GM18868 (cell line): Measurements from ENCODE around the gene MROH8.
"Not testable (repeated sequence)": the region's sequence is repeated elsewhere in the genome, so short reads cannot be mapped to it uniquely, and the experiment has no call there.

ENCODE experiments used
- ATAC-seq: cut with Tn5 transposase; IDR thresholded peaks from one replicate; pipeline ENCODE4 v1.9.1; 2021; ENCODE audit warnings: mild to moderate bottlenecking, moderate library complexity; ENCODE audit not compliant: unreplicated experiment

Gene MROH8

DNA sequence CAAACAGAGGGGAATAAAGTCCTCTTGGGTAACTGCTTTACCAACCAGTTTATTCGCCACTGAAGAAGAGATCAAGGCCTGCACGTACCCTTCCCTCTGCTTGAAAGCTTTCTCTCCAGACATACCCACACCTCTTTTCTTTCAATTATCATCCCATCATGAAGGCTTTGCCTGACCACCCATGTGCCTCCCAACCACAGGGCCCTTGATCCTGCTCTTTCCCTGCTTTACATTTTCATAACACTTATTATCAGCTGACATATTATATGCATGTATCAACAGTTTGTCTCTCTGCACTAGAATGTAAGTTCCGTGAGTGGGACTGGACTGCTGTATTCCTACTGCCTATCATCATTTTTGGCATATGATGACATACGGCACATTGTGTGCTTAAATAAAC, 21.1 kb downstream of the MROH8 start:
- no peak for ATAC-seq

- no peak for ATAC-seq
Measured at GRCh38 chr20:37155987-37156386, 23.4 kb downstream of the MROH8 start.

- ATAC-seq, result no peak
Measured at GRCh38 chr20:37154684-37155298, 24.6 kb downstream of the MROH8 start.

- no peak for ATAC-seq
Measured at GRCh38 chr20:37152284-37152683, 27.1 kb downstream of the MROH8 start.

DNA sequence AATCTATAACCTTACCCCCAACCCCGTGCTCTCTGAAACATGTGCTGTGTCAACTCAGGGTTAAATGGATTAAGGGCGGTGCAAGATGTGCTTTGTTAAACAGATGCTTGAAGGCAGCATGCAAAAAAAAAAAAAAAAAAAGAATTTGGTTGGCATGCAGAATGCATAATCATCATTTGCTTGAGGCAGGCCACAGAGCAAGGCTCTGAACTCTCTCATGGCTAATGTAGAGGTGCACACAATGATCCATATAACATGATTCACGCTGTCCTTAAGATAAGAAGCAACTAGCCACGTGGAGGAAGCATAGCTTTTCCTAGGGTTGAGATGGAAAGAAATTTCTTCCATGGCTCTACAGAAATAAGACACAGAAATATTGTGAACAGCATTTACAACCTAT, 27.8 kb downstream of the MROH8 start:
- no peak for ATAC-seq

GRCh38 chr20:37150864-37151263, 28.5 kb downstream of the MROH8 start:
- ATAC-seq, result not testable (repeated sequence)

- no peak for ATAC-seq
Measured at GRCh38 chr20:37147250-37147649, 32.1 kb downstream of the MROH8 start.

- no peak for ATAC-seq
Measured at GRCh38 chr20:37144856-37145404, 34.4 kb downstream of the MROH8 start.

DNA sequence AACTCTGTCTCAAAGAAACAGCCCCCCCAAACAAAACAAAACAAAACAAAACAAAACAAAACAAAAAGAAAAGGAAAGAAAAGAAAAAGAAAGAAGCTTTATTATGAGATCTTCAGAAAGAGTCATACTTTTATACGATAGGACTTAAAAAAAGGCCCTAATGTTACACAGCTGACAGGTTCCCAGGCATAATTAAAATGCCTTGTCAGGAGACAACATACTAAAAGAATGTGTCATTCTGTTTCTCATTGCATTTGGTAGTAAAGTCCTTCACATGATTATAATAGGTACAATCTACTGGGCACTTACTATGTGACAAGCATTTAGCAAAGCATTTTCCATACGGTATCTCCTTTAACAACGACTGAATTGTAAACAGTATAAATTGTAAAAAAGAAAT, 36.6 kb downstream of the MROH8 start:
- no peak for ATAC-seq

DNA sequence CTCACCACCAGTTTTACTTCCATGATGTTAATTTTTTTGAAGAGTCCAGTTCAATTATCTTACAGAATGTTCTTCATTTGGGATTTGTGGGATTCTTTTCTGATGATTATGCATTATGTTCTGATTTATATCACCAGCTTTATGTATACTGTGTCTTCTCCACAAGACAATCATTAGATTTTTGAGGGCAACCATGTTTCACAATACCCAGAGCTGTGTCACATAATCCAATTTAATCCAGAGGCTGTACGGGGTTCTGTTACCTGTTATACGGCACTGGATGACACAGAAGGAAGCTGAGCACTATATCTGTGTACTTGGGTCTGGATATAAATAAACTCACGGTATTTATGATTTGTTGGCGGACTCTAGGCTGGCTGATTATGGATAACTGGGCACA, 41.8 kb downstream of the MROH8 start:
- ATAC-seq, result no peak

DNA sequence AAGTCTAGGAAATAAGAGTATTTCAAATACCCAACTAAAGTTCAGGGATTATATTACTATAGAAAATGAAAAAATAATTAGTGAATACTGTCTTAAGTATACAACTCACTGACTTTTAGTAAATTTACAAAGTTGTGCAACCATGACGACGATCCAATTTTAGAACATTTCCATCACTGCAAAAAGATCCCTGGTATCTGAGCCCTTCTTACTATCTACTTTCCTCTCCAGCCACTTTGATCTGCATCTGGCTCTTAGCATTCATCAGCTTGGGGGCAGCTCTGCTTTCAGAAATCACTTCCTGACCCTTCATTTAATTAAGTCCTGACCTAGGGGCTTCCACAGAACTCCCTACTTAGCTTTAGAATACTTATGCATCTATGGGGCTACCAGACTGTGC, 45.4 kb downstream of the MROH8 start:
- no peak for ATAC-seq

GRCh38 chr20:37131486-37131885, 47.9 kb downstream of the MROH8 start:
- ATAC-seq, result no peak

DNA sequence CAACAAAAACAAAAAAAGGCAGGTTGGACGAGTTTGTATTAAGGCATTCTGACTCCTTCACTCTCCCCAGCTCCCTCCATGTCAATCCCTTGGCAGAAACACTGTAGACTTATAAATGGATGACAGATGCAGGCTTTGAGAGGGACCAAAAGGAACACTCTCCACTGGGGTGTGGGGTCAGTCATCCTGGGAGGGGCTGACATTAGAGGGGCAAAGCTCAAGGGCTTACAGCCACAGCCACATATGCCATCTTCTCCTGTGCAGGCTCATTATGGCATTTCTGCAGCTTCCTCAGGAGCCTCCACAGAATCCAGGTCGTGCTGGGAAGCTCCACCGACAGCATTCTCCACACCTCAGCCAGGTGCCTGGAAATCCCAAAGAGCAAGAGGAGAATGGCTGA, 50.5 kb downstream of the MROH8 start:
- ATAC-seq, result no peak

DNA sequence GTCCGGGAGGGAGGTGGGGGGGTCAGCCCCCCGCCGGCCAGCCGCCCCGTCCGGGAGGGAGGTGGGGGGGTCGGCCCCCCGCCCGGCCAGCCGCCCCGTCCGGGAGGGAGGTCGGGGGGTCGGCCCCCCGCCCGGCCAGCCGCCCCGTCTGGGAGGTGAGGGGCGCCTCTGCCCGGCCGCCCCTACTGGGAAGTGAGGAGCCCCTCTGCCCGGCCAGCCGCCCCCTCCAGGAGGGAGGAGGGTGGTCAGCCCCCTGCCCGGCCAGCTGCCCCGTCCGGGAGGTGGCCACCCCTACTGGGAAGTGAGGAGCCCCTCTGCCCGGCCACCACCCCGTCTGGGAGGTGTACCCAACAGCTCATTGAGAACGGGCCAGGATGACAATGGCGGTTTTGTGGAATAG, 53.1 kb downstream of the MROH8 start:
- ATAC-seq, result not testable (repeated sequence)

DNA sequence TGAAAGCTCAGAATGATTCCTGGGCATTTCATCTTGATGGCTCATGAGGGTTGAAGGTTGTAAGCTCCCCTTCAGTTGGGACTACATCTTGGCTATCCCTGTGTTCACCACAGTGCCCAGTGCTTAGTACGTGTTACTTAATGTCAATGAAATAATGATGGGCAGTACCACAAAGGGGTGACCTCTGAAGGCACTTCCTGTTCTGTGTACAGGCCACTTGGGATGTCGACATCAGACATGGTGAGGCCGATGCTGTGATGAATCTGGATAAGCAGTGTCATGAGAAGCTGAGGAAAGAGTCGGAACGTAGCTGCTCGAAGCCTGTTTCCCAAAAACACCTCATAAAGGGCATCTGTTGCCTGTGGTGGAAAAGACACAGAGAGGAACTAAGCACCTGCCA, 55.9 kb downstream of the MROH8 start:
- ATAC-seq, result no peak

DNA sequence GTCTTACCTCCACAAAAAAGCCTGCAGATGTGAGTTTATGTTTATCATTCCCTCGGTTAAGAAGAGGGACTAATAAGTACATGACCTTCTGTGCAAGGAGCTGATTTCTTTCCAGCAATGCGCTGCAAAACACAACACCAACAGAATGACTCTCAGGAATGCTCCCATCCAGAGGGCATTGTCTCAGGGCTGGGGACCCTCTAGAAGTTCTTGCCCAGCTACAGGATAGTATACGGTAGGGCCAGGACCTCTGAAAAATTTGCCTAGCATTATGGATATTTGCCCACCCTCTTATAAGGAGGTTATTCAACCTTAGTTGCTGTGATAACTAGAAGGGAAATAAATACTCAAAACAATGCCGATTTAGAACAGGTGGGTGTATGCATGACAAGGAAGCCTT, 58.9 kb downstream of the MROH8 start:
- no peak for ATAC-seq

DNA sequence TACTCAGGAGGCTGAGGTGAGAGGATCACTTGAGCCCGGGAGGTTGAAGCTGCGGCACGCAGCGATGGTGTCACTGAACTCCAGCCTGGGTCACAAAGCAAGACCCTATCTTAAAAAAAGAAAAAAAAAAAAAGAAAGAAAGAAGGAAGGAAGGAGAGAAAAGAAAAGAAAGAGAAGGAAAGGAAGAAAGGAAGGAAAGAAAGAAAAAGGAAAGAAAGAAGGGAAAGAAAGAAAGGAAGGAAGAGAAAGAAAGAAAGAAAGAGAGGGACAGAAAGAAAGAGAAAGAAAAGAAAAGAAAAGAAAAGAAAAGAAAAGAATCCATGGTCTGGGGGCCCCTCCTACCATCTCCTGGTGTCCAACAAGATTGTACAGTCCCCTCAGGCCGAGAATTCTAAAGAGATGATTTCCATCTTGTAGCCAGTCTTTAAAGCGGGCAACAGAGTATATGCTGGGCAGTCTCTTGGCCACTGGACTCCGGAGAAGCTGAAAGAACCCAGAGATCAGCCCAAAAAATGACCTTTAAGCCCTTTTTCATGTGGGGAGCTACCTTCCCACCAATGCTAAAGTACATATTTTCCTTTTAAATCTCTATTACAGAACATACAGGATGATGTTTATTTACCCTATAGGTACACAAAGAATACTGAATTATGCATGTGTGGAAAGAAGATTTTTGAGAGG, 59.9 kb downstream of the MROH8 start:
- ATAC-seq, result no peak

DNA sequence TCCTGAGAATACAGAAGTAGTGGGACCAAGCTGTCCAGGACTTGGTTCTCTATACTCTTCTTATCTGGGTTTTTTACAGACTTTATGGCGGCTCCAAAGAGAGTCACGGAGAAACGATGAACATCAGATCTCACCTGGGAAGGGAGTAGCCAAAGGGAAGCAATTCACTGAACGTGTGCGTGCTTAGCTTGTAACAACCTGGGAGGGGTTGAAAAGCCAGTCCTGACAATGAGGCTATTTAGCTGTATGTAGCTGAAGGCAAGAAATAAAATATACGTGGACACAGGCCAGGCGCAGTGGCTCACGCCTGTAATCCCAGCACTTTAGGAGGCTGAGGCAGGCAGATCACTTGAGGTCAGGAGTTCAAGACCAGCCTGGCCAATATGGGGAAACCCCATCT, 65.3 kb downstream of the MROH8 start:
- ATAC-seq, result no peak

DNA sequence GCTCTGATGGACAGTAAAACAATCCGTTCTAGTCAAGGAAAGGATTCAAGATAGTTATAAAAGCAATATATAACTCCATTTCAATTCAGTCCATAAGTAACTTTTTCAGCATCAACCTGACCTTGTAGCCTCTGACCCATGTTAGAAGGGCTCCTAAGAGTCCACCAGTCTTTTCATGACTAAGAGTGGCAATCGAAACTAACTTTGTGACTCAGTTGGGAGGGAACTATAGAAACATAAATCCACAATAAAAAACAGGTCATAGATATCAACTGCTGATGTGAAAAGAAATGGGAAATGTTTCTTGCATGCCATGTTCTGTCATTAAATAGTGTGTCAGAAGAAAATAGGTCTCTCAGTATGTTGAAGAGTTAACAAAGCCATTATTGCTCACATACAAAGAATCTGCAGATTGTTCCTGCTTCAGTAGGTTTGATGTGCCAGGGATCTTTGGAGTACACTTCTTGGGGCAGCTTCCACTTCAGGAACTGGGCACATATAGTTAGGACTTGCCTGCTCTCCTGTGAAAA, 67.4 kb downstream of the MROH8 start:
- no peak for ATAC-seq

DNA sequence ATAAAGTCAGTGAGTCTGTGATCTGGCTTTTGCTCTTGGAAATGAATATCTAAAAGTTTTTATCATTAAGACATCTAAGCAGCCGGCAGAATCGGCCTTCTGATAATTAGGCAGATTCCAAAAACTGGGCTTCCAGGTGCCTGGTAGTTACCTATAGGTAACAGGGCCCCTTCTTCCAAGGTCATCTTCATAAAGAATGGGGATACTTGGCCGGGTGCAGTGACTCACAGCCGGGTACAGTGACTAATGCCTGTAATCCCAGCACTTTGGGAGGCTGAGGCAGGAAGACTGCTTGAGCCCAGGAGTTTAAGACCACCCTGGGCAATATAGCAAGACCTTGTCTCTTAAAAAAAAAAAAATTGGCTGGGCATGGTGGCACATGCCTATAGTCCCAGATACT, 70.7 kb downstream of the MROH8 start:
- ATAC-seq, result no peak

DNA sequence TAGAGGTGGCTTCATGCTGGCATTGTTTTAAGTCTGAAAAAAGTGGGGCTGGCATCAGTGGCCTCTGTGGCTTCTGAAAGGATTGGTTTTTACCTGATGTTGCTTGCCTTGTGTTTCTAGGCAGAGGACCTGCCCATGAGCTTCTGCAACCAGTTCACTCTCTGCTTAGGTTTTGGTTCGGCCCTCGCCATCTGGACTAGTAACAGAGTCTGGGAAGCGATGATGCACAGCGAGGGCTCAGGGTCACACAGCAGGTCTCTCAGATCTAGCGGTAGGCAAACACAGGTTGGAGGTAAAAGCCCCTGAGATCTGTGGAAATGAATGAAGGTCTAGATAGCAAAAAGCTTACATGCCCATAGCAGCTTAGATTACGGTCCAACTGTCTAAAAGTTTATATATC, 76.8 kb downstream of the MROH8 start:
- ATAC-seq, result no peak

- ATAC-seq, result no peak
Measured at GRCh38 chr20:37096415-37097041, 82.8 kb downstream of the MROH8 start.
